Lower leg skin (tissue), 3 donors: ENCODE measurements around the gene SNAI1.

Experiments used
- POLR2A ChIP-seq, 2 donors: fragments of 450-650 bp; IDR thresholded peaks; one replicate each; pipeline ENCODE4 v1.6.1; 2016 to 2017; ENCODE audit warnings: antibody characterized with exemption in 2 of 2, mild to moderate bottlenecking in 1 of 2, moderate library complexity in 1 of 2
- TF ChIP-seq, protein P1 (sequence below), 3 donors: fragments of 450-650 bp; IDR thresholded peaks; one replicate each; pipeline ENCODE4 v1.5.1; 2016; ENCODE audit warnings: antibody characterized with exemption in 3 of 3, mild to moderate bottlenecking in 3 of 3, moderate library complexity in 2 of 3

DNA sequence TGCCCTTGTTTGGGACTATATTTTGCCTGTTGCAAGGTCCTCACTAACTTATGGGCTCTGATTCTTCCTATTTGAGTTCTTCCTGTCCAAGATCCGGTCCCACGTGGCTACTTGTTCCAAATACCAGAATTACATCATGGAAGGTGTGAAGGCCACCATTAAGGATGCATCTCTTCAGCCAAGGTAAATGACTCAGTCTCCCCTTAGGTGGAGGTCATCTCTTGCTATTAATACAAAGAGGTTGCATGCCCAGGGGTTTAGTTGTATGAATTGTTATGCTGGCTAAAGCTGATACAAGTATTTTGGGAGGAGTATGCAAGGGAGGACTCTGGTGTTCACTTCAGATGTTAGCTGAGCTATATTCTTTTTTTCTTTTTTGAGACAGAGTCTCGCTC, 37.5 kb upstream of the SNAI1 start:
- TF ChIP-seq, protein P1, sequence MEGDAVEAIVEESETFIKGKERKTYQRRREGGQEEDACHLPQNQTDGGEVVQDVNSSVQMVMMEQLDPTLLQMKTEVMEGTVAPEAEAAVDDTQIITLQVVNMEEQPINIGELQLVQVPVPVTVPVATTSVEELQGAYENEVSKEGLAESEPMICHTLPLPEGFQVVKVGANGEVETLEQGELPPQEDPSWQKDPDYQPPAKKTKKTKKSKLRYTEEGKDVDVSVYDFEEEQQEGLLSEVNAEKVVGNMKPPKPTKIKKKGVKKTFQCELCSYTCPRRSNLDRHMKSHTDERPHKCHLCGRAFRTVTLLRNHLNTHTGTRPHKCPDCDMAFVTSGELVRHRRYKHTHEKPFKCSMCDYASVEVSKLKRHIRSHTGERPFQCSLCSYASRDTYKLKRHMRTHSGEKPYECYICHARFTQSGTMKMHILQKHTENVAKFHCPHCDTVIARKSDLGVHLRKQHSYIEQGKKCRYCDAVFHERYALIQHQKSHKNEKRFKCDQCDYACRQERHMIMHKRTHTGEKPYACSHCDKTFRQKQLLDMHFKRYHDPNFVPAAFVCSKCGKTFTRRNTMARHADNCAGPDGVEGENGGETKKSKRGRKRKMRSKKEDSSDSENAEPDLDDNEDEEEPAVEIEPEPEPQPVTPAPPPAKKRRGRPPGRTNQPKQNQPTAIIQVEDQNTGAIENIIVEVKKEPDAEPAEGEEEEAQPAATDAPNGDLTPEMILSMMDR (IDR thresholded peaks at IDR 0.05), result no peak
- TF ChIP-seq POLR2A (IDR thresholded peaks at IDR 0.05), result no peak
